Osteoblast (primary cell): Measurements from ENCODE around the gene NDUFAF2. TPM values are rescaled to one million over a fixed set of nuclear protein-coding genes. Genes with fewer than 3 reads are reported as not detected.
A peak's percentile ranks its signal among the peaks of the same experiment; 100 is the strongest.

Experiments used
- DNase-seq: peaks from one replicate; pipeline ENCODE4 v3.0.0; 2011; ENCODE audit warnings: low spot score, mixed read lengths; ENCODE audit not compliant: insufficient read length; ENCODE audit errors: missing footprints
- H2AFZ ChIP-seq: 2 replicates; pipeline ENCODE4 v1.6.0; 2011; ENCODE audit warnings: mild to moderate bottlenecking, low read length
- H3K27ac ChIP-seq: 2 replicates; pipeline ENCODE4 v1.5.1; 2011; ENCODE audit warnings: mild to moderate bottlenecking, low read depth, low read length, moderate library complexity
- H3K27me3 ChIP-seq: 2 replicates; pipeline ENCODE4 v1.6.0; 2012; ENCODE audit warnings: mild to moderate bottlenecking, control low read depth, inconsistent platforms, low read length, moderate library complexity; ENCODE audit not compliant: insufficient read depth
- H3K36me3 ChIP-seq: 2 replicates; pipeline ENCODE4 v1.5.1; 2011; ENCODE audit warnings: mild to moderate bottlenecking, low read length, control low read depth, moderate library complexity; ENCODE audit not compliant: insufficient read depth
- H3K4me1 ChIP-seq: 2 replicates; pipeline ENCODE4 v1.5.1; 2011; ENCODE audit warnings: mild to moderate bottlenecking, low read length, control low read depth, moderate library complexity; ENCODE audit not compliant: insufficient read depth
- H3K4me2 ChIP-seq: 2 replicates; pipeline ENCODE4 v1.6.0; 2011; ENCODE audit warnings: mild to moderate bottlenecking, low read length; ENCODE audit not compliant: insufficient read depth
- H3K4me3 ChIP-seq: fragments of 200-600 bp; sonication (generic); 3 replicates; pipeline ENCODE4 v1.5.1; 2012; ENCODE audit warnings: mild to moderate bottlenecking, low read length, inconsistent platforms; ENCODE audit not compliant: insufficient read depth
- H3K79me2 ChIP-seq: 2 replicates; pipeline ENCODE4 v1.6.0; 2012; ENCODE audit warnings: mild to moderate bottlenecking, low read length, control low read depth, inconsistent platforms; ENCODE audit not compliant: insufficient read depth
- H3K9me3 ChIP-seq: 2 replicates; pipeline ENCODE4 v1.5.1; 2011; ENCODE audit warnings: low read depth, low read length, control low read depth
- H4K20me1 ChIP-seq: 2 replicates; pipeline ENCODE4 v1.6.0; 2012; ENCODE audit warnings: mild to moderate bottlenecking, low read length, control low read depth; ENCODE audit not compliant: insufficient read depth
- total RNA-seq: library from RNA; depleted of rRNA; stranded (reverse); fragments of >200 nt; gene quantifications from 2 replicates; pipeline ENCODE4 v1.2.3, GENCODE V29; 2012
- TF ChIP-seq, protein P1 (sequence below): IDR thresholded peaks from 2 replicates; pipeline ENCODE4 v1.5.1; 2011; ENCODE audit warnings: mild to moderate bottlenecking, low read depth, low read length, moderate library complexity; ENCODE audit errors: extremely low read depth

Gene NDUFAF2
- total RNA-seq, 1 donor: 22.1 TPM

DNA sequence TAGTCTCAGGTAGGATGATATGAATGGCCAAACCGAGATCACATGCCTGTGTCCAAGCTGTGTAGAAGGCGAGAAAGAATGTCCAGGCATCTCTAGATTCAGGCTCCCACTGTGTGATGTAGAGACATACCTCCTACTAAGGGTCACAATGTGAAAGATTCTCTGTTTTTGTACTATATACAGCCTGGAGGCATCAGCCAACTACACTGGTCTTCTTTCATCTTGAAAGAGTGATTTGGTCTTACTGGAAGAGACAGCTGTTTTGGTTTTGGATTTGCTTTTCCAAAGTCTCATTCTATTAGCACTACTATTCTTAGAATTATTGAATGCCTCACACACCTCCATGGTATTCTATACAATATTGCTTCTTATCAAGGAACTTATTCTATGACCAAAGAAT is 26.5 kb upstream of the NDUFAF2 start:
- peaks cover 5% of the 10 kb centered on the region for H3K4me1 ChIP-seq
- H3K36me3 ChIP-seq: no peaks in the 10 kb centered on the region
- H4K20me1 ChIP-seq: no peaks in the 10 kb centered on the region
- no peak for DNase-seq
- H3K79me2 ChIP-seq: no peaks in the 10 kb centered on the region
- no peaks in the 10 kb centered on the region for H3K9me3 ChIP-seq
- H3K4me3 ChIP-seq: no peak overlapping the region
- no peak overlapping the region for H3K4me2 ChIP-seq
- TF ChIP-seq, protein P1, sequence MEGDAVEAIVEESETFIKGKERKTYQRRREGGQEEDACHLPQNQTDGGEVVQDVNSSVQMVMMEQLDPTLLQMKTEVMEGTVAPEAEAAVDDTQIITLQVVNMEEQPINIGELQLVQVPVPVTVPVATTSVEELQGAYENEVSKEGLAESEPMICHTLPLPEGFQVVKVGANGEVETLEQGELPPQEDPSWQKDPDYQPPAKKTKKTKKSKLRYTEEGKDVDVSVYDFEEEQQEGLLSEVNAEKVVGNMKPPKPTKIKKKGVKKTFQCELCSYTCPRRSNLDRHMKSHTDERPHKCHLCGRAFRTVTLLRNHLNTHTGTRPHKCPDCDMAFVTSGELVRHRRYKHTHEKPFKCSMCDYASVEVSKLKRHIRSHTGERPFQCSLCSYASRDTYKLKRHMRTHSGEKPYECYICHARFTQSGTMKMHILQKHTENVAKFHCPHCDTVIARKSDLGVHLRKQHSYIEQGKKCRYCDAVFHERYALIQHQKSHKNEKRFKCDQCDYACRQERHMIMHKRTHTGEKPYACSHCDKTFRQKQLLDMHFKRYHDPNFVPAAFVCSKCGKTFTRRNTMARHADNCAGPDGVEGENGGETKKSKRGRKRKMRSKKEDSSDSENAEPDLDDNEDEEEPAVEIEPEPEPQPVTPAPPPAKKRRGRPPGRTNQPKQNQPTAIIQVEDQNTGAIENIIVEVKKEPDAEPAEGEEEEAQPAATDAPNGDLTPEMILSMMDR: no peak
- no peaks in the 10 kb centered on the region for H3K27me3 ChIP-seq
- no peak overlapping the region for H3K27ac ChIP-seq
- H2AFZ ChIP-seq: no peak overlapping the region

DNA sequence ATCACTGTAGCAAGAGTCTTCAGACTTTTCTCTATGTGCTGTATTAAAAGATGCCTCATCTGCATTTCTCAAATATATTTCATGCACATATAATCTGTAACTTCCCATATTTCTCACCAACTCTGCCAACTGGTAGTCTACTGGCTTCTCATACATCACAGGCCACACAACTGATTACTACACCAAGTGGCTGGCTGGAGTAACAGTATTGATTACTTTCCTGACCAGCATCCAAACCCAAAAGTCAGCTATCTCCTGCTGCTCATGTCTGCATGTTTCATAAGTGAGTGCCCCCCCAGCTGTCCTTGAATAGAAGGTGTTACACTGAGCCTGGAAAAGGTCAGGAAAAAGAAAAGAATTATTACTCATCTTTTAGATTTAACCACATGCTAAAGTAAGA is 17.6 kb upstream of the NDUFAF2 start:
- TF ChIP-seq, protein P1: no peak
- Histone ChIP-seq H3K4me2 (no peak overlapping the region), H3K79me2 (no peaks in the 10 kb centered on the region), H3K4me3 (no peak overlapping the region), H3K27me3 (no peaks in the 10 kb centered on the region), H2AFZ (no peak overlapping the region), H3K27ac (no peak overlapping the region), H3K36me3 (peaks cover 10% of the 10 kb centered on the region), H4K20me1 (no peaks in the 10 kb centered on the region), H3K9me3 (no peaks in the 10 kb centered on the region), H3K4me1 (no peaks in the 10 kb centered on the region)
- DNase-seq: no peak

DNA sequence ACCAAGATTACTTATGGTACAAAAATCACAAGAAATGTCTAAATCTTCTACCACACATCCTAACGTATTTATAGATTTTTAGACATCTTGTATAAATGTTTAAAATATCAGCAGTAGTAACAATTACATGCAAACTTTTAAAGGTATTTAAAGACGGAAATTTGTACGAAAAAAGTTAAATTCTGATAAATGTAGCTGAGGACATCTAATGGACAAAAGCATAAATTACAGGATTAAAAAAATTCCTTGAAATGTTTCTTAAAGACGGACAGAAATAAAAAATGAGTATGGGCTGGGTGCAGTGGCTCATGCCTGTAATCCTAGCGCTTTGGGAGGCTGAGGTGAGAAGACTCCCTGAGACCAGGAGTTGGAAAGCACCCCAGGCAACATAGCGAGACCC is 16.0 kb upstream of the NDUFAF2 start:
- Histone ChIP-seq H3K9me3 (no peaks in the 10 kb centered on the region), H3K4me3 (no peak overlapping the region), H3K4me1 (no peaks in the 10 kb centered on the region), H2AFZ (no peak overlapping the region), H3K79me2 (no peaks in the 10 kb centered on the region), H3K36me3 (peaks cover 10% of the 10 kb centered on the region), H3K4me2 (no peak overlapping the region), H4K20me1 (no peaks in the 10 kb centered on the region), H3K27ac (no peak overlapping the region), H3K27me3 (no peaks in the 10 kb centered on the region)
- TF ChIP-seq, protein P1: peak; percentile 39
- DNase-seq: peak; percentile 19

DNA sequence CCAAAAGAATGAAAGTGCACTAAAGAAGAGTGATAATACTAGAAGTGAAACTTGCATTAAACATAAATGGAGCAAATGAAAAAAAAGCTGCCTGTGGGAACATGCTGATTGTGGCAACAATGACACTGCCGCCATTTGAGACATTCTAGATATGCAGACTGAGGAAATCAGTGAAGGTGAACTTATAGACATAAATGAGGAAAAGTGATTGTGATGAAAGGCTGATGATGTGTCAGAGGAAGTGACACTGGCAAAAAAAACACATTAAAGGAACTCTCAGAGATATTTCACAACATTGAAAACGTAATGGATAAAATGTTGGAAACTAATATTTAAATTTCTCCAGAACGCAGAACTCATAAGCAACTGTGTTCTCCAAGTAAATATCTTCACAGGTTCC is 1.4 kb upstream of the NDUFAF2 start:
- Histone ChIP-seq H3K9me3 (no peaks in the 10 kb centered on the region), H3K79me2 (peaks cover 72% of the 10 kb centered on the region), H3K4me3 (no peak overlapping the region), H4K20me1 (peaks cover 12% of the 10 kb centered on the region), H3K4me1 (peaks cover 20% of the 10 kb centered on the region), H3K4me2 (peak overlapping the region; percentile 95), H3K36me3 (no peaks in the 10 kb centered on the region), H2AFZ (no peak overlapping the region), H3K27ac (peak overlapping the region; percentile 31), H3K27me3 (no peaks in the 10 kb centered on the region)
- TF ChIP-seq, protein P1: no peak
- DNase-seq: no peak
